HepG2 (cell line): Measurements from ENCODE around the gene CNTROB. TPM values are rescaled to one million over a fixed set of nuclear protein-coding genes. Genes with fewer than 3 reads are reported as not detected.

ENCODE experiments used
- ATAC-seq: fragments of 200-7000 bp; cut with Tn5 transposase; 3 replicates; pipeline ENCODE4 v1.9.1; 2020; ENCODE audit warnings: mild to moderate bottlenecking, moderate library complexity
- BruUV-seq: library from RNA; stranded (reverse); fragments of 400-500 nt; replicated peaks from 2 replicates; lab custom pipeline; 2021; lab: Mats Ljungman, UMichigan
- CTCF ChIA-PET: fragments of 300-600 bp; formaldehyde crosslinking; extraction: SDS; loops from one replicate; lab custom pipeline; 2021; ENCODE audit warnings: low total read pairs, inconsistent platforms, low intra/inter-chr PET ratio; lab: Yijun Ruan, JAX
- POLR2A ChIA-PET: fragments of 350-600 bp; sonication (Branson Sonifier 250); formaldehyde crosslinking; loops from one replicate; lab custom pipeline; 2020; ENCODE audit warnings: antibody characterized with exemption, inconsistent platforms; lab: Yijun Ruan, JAX
- DNase-seq: peaks from one replicate; pipeline ENCODE4 v3.0.0-alpha.2; 2015; ENCODE audit warnings: low spot score
- FAIRE-seq: peaks from 3 replicates; lab custom pipeline; 2011; peaks lifted over from hg19 to GRCh38; lab: Jason Lieb, UNC
- H2AFZ ChIP-seq: one replicate; pipeline ENCODE4 v1.6.1; 2011; ENCODE audit warnings: low read length, inconsistent platforms
- H3K27ac ChIP-seq: fragments of 300-600 bp; 3 replicates; pipeline ENCODE4 v1.8.0; 2011; ENCODE audit warnings: mixed run types, mild to moderate bottlenecking, mixed read lengths, low read length, inconsistent platforms; ENCODE audit not compliant: insufficient read depth; ENCODE audit errors: extremely low read length
- H3K27me3 ChIP-seq, 2 experiments: fragments of 200-600 bp in 1 of 2; 2 replicates in 1 of 2; 3 replicates in 1 of 2; pipeline versions ENCODE4 v1.6.0 to v1.8.0; 2011; ENCODE audit warnings: low read length in 2 of 2, mild to moderate bottlenecking in 2 of 2, moderate library complexity in 2 of 2, inconsistent platforms in 1 of 2; ENCODE audit not compliant: insufficient read depth in 2 of 2, control insufficient read depth in 1 of 2
- H3K36me3 ChIP-seq, 2 experiments: fragments of 200-600 bp in 1 of 2; replicated peaks in 1 of 2; 2 replicates in 1 of 2; 3 replicates in 1 of 2; pipeline versions ENCODE4 v1.5.1 to v1.8.0; 2011; ENCODE audit warnings: low read length in 2 of 2, inconsistent platforms in 1 of 2; ENCODE audit not compliant: insufficient read depth in 2 of 2, control insufficient read depth in 1 of 2
- H3K4me1 ChIP-seq: 2 replicates; pipeline ENCODE4 v1.5.1; 2012; ENCODE audit warnings: low read length, inconsistent platforms; ENCODE audit not compliant: insufficient read depth
- H3K4me2 ChIP-seq: 2 replicates; pipeline ENCODE4 v1.6.0; 2011; ENCODE audit warnings: low read depth, low read length, inconsistent platforms
- H3K4me3 ChIP-seq, 3 experiments: fragments of 200-600 bp in 1 of 3; sonication (generic), shearing (Covaris generic) in 1 of 3; replicated peaks in 1 of 3; 2 replicates each; pipeline ENCODE4 v1.5.1; 2011 to 2016; ENCODE audit warnings: low read length in 3 of 3, inconsistent platforms in 2 of 3, low read depth in 2 of 3, mild to moderate bottlenecking in 2 of 3, control low read depth in 1 of 3, mixed read lengths in 1 of 3; ENCODE audit not compliant: insufficient read depth in 1 of 3
- H3K79me2 ChIP-seq: one replicate; pipeline ENCODE4 v1.6.1; 2011; ENCODE audit warnings: low read length, inconsistent platforms; ENCODE audit not compliant: insufficient read depth
- H3K9ac ChIP-seq: 2 replicates; pipeline ENCODE4 v1.6.0; 2011; ENCODE audit warnings: mild to moderate bottlenecking, low read depth, low read length, inconsistent platforms; ENCODE audit not compliant: insufficient read depth
- H3K9me3 ChIP-seq: 2 replicates; pipeline ENCODE4 v1.5.1; 2012; ENCODE audit warnings: mild to moderate bottlenecking, low read length
- H4K20me1 ChIP-seq: 2 replicates; pipeline ENCODE4 v1.6.0; 2011; ENCODE audit warnings: inconsistent platforms, mild to moderate bottlenecking, low read length, moderate library complexity; ENCODE audit not compliant: insufficient read depth
- ASH2L ChIP-seq: fragments of 300-600, 200-600 bp; sonication (generic); IDR thresholded peaks from 2 replicates; pipeline ENCODE4 v1.7.0; 2017; ENCODE audit warnings: low read depth, mild to moderate bottlenecking, moderate library complexity, mixed read lengths, low read length; ENCODE audit not compliant: insufficient read length
- BORCS8-MEF2B ChIP-seq: sonication (generic); formaldehyde crosslinking; IDR thresholded peaks from 2 replicates; pipeline ENCODE4 v1.8.0; 2022; ENCODE audit warnings: mild to moderate bottlenecking, missing genetic modification reagents
- CENPX ChIP-seq: sonication (generic); formaldehyde crosslinking; IDR thresholded peaks from 2 replicates; pipeline ENCODE4 v1.9.0; 2021; ENCODE audit warnings: mild to moderate bottlenecking, missing genetic modification reagents, moderate library complexity
- NFE2 ChIP-seq: sonication (generic); formaldehyde crosslinking; IDR thresholded peaks from 2 replicates; pipeline ENCODE4 v1.4.0; 2020; ENCODE audit warnings: missing genetic modification reagents
- ZNF225 ChIP-seq: sonication (generic); formaldehyde crosslinking; IDR thresholded peaks from 2 replicates; pipeline ENCODE4 v1.4.0; 2020; ENCODE audit warnings: mild to moderate bottlenecking, missing genetic modification reagents
- ZNF83 ChIP-seq: sonication (generic); formaldehyde crosslinking; IDR thresholded peaks from 2 replicates; pipeline ENCODE4 v1.4.0; 2020; ENCODE audit warnings: missing genetic modification reagents, mild to moderate bottlenecking, borderline replicate concordance
- ZSCAN29 ChIP-seq: sonication (generic); formaldehyde crosslinking; conservative IDR thresholded peaks from 2 replicates; pipeline ENCODE4 v1.4.0; 2020; ENCODE audit warnings: mild to moderate bottlenecking, missing genetic modification reagents
- WGBS: methylation state at CpG from one replicate; pipeline ENCODE4 v1.1.6; 2017; ENCODE audit warnings: low lambda C conversion rate; 5-methylcytosine and 5-hydroxymethylcytosine counted together
- in situ Hi-C: cut with HindIII; loops from 2 replicates; pipeline ENCODE4 v1.10.0; 2017; ENCODE audit warnings: low pct_unique_long_range_greater_than_20kb; ENCODE audit not compliant: extremely low pct_ligation_motif_present
- intact Hi-C: fragments of 100-400 bp; cut with micrococcal nuclease; formaldehyde crosslinking; loops from one replicate; pipeline ENCODE4 v1.10.0; 2022; ENCODE audit not compliant: unreplicated experiment
- polyA plus RNA-seq, 8 experiments: library from polyadenylated mRNA; depleted of rRNA in 3 of 8; stranded (reverse) in 7 of 8; unstranded in 1 of 8; fragments of >200 nt; fragmentation: Illumina TruSeq in 4 of 8; extraction: Trizol in 4 of 8; gene quantifications; 2 replicates each; pipeline versions ENCODE4 v1.2.1 to v1.2.3, GENCODE V29; 2011 to 2016; ENCODE audit warnings: low read depth in 4 of 8, missing spikeins in 1 of 8, mixed read lengths in 1 of 8; ENCODE audit not compliant: insufficient read depth in 1 of 8
- total RNA-seq, 5 experiments: library from RNA; depleted of rRNA; stranded (reverse); fragments of >200 nt; fragmentation: Illumina TruSeq; extraction: Trizol; gene quantifications; 2 replicates each; pipeline ENCODE4 v1.2.3, GENCODE V29; 2016; ENCODE audit warnings: low read depth in 1 of 5
- TF ChIP-seq, protein P1 (sequence below): IDR thresholded peaks from 2 replicates; pipeline ENCODE4 v1.6.1; 2012; ENCODE audit warnings: inconsistent platforms
- TF ChIP-seq, protein P2 (sequence below): sonication (generic); formaldehyde crosslinking; IDR thresholded peaks from 2 replicates; pipeline ENCODE4 v1.9.0; 2022; ENCODE audit warnings: low read depth, missing genetic modification reagents
- TF ChIP-seq, protein P3 (sequence below): fragments of 450-650 bp; IDR thresholded peaks from 2 replicates; pipeline ENCODE4 v1.6.1; 2017; ENCODE audit warnings: mild to moderate bottlenecking
- TF ChIP-seq, protein P4 (sequence below), 2 experiments: sonication (generic) in 1 of 2; formaldehyde crosslinking in 1 of 2; IDR thresholded peaks; 2 replicates each; pipeline versions ENCODE4 v1.6.1 to v1.9.0; 2014 to 2022; ENCODE audit warnings: antibody characterized with exemption in 1 of 2, borderline replicate concordance in 1 of 2, inconsistent platforms in 1 of 2, low read depth in 1 of 2, missing genetic modification reagents in 1 of 2

The CNTROB gene
- total and polyA plus RNA-seq, 2 of the 13 experiments (the other 11 are each of a cell fraction or from before 2014, with no cell fraction given), result 21.2 to 24.1 TPM

DNA sequence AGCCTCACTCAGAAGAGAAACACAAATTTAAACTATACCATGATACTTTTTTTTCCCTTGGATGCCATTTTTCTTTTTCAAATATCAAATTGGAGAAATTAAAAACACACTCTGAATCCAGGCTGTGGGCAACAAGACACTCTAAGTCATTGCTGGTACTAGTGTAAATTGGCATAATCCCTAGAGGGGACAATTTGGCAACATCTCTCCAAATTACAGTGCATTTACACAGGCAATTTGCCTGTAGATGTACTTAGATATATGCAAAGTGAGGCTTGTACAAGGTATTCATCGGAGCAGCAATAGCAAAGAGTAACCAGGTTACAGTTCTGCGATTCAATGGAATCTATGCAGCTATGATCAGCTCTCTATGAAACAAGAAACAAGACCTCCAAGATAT is 63.7 kb downstream of the CNTROB start:
- POLR2A ChIA-PET, result no interaction called here
- no peak for DNase-seq
- BruUV-seq, result no TSS peak
- Histone ChIP-seq H3K9me3 (no peaks in the 10 kb centered on the region), H3K4me3 (no peak overlapping the region), H3K36me3 (no peaks in the 10 kb centered on the region), H3K27me3 (peaks cover 0 to 9% of the 10 kb centered on the region in 2 experiments; a peak in 2 of 5 replicates), H3K27ac (no peak overlapping the region), H3K4me2 (no peak overlapping the region), H3K79me2 (no peaks in the 10 kb centered on the region), H2AFZ (no peak overlapping the region), H3K4me1 (no peaks in the 10 kb centered on the region), H3K9ac (no peak overlapping the region), H4K20me1 (no peaks in the 10 kb centered on the region)
- TF ChIP-seq ZNF225 (CRISPR knock-in tag) (no peak), NFE2 (CRISPR knock-in tag) (no peak), ZNF83 (CRISPR knock-in tag) (no peak), ASH2L (no peak), BORCS8-MEF2B (CRISPR knock-in tag) (no peak), CENPX (CRISPR knock-in tag) (no peak), ZSCAN29 (no peak)
- TF ChIP-seq, protein P1, sequence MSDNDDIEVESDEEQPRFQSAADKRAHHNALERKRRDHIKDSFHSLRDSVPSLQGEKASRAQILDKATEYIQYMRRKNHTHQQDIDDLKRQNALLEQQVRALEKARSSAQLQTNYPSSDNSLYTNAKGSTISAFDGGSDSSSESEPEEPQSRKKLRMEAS, result no peak
- TF ChIP-seq, protein P2, sequence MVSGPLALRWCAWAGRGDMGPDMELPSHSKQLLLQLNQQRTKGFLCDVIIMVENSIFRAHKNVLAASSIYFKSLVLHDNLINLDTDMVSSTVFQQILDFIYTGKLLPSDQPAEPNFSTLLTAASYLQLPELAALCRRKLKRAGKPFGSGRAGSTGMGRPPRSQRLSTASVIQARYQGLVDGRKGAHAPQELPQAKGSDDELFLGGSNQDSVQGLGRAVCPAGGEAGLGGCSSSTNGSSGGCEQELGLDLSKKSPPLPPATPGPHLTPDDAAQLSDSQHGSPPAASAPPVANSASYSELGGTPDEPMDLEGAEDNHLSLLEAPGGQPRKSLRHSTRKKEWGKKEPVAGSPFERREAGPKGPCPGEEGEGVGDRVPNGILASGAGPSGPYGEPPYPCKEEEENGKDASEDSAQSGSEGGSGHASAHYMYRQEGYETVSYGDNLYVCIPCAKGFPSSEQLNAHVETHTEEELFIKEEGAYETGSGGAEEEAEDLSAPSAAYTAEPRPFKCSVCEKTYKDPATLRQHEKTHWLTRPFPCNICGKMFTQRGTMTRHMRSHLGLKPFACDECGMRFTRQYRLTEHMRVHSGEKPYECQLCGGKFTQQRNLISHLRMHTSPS (CRISPR knock-in tag), result no peak
- TF ChIP-seq, protein P3, sequence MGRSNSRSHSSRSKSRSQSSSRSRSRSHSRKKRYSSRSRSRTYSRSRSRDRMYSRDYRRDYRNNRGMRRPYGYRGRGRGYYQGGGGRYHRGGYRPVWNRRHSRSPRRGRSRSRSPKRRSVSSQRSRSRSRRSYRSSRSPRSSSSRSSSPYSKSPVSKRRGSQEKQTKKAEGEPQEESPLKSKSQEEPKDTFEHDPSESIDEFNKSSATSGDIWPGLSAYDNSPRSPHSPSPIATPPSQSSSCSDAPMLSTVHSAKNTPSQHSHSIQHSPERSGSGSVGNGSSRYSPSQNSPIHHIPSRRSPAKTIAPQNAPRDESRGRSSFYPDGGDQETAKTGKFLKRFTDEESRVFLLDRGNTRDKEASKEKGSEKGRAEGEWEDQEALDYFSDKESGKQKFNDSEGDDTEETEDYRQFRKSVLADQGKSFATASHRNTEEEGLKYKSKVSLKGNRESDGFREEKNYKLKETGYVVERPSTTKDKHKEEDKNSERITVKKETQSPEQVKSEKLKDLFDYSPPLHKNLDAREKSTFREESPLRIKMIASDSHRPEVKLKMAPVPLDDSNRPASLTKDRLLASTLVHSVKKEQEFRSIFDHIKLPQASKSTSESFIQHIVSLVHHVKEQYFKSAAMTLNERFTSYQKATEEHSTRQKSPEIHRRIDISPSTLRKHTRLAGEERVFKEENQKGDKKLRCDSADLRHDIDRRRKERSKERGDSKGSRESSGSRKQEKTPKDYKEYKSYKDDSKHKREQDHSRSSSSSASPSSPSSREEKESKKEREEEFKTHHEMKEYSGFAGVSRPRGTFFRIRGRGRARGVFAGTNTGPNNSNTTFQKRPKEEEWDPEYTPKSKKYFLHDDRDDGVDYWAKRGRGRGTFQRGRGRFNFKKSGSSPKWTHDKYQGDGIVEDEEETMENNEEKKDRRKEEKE, result no peak
- TF ChIP-seq, protein P4, sequence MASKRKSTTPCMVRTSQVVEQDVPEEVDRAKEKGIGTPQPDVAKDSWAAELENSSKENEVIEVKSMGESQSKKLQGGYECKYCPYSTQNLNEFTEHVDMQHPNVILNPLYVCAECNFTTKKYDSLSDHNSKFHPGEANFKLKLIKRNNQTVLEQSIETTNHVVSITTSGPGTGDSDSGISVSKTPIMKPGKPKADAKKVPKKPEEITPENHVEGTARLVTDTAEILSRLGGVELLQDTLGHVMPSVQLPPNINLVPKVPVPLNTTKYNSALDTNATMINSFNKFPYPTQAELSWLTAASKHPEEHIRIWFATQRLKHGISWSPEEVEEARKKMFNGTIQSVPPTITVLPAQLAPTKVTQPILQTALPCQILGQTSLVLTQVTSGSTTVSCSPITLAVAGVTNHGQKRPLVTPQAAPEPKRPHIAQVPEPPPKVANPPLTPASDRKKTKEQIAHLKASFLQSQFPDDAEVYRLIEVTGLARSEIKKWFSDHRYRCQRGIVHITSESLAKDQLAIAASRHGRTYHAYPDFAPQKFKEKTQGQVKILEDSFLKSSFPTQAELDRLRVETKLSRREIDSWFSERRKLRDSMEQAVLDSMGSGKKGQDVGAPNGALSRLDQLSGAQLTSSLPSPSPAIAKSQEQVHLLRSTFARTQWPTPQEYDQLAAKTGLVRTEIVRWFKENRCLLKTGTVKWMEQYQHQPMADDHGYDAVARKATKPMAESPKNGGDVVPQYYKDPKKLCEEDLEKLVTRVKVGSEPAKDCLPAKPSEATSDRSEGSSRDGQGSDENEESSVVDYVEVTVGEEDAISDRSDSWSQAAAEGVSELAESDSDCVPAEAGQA (IDR thresholded peaks at IDR 0.05; ENCODE audit: low read depth), result no peak
- TF ChIP-seq, protein P4 (CRISPR knock-in tag; IDR thresholded peaks at IDR 0.05; ENCODE audit: borderline replicate concordance), result no peak
- 94% methylated on average over 2 of the region's 2 CpGs for WGBS
- CTCF ChIA-PET, result no interaction called here
- intact Hi-C loops (no loop called here), in situ Hi-C loops (no loop called here)
- ATAC-seq, result no peak
- FAIRE-seq, result no peak
